A673 (cell line): ENCODE measurements around the gene ENPP1. TPM values are rescaled to one million over a fixed set of nuclear protein-coding genes. Genes with fewer than 3 reads are reported as not detected.

Experiments
- BruUV-seq: library from RNA; stranded (reverse); fragments of 400-500 nt; replicated peaks from 2 replicates; lab custom pipeline; 2021; lab: Mats Ljungman, UMichigan
- CTCF ChIA-PET: fragments of 300-600 bp; sonication (Branson Sonifier 250); formaldehyde crosslinking; loops from one replicate; lab custom pipeline; 2022; ENCODE audit warnings: antibody characterized with exemption; lab: Charles Lee
- POLR2A ChIA-PET: fragments of 300-600 bp; sonication (Branson Sonifier 250); formaldehyde crosslinking; loops from one replicate; lab custom pipeline; 2022; ENCODE audit warnings: antibody characterized with exemption; ENCODE audit not compliant: low non-redundant PET; lab: Charles Lee
- DNase-seq: peaks from one replicate; pipeline ENCODE4 v3.0.0-alpha.2; 2015; ENCODE audit warnings: low spot score
- H3K27ac ChIP-seq: fragments of 200-600 bp; sonication (generic); 2 replicates; pipeline ENCODE4 v1.5.1; 2016; ENCODE audit warnings: mixed run types, low read depth, mild to moderate bottlenecking, mixed read lengths, antibody characterized with exemption, low read length; ENCODE audit not compliant: poor library complexity, severe bottlenecking
- H3K27me3 ChIP-seq: fragments of 200-600 bp; sonication (generic); replicated peaks from 2 replicates; pipeline ENCODE4 v1.6.1; 2017; ENCODE audit warnings: mixed run types, low read depth, mild to moderate bottlenecking, mixed read lengths, antibody characterized with exemption, low read length; ENCODE audit not compliant: insufficient read depth, poor library complexity
- H3K36me3 ChIP-seq: fragments of 200-600 bp; sonication (generic); 2 replicates; pipeline ENCODE4 v1.6.1; 2016; ENCODE audit warnings: mixed run types, mild to moderate bottlenecking, mixed read lengths, antibody characterized with exemption, low read length; ENCODE audit not compliant: insufficient read depth, poor library complexity, severe bottlenecking
- H3K4me1 ChIP-seq: fragments of 200-600 bp; sonication (generic); 2 replicates; pipeline ENCODE4 v1.6.1; 2017; ENCODE audit warnings: mixed run types, mild to moderate bottlenecking, mixed read lengths, antibody characterized with exemption, low read length; ENCODE audit not compliant: insufficient read depth, poor library complexity, severe bottlenecking
- H3K4me3 ChIP-seq: fragments of 200-600 bp; sonication (generic); 2 replicates; pipeline ENCODE4 v1.5.1; 2016; ENCODE audit warnings: low read depth, mixed run types, mild to moderate bottlenecking, mixed read lengths, low read length; ENCODE audit not compliant: poor library complexity, severe bottlenecking
- H3K9me3 ChIP-seq: fragments of 200-600 bp; sonication (generic); 2 replicates; pipeline ENCODE4 v1.6.1; 2016; ENCODE audit warnings: mixed run types, low read depth, mild to moderate bottlenecking, mixed read lengths, antibody characterized with exemption, low read length; ENCODE audit not compliant: poor library complexity, severe bottlenecking
- CTCF ChIP-seq: fragments of 300-800, 200-600 bp; sonication (generic); conservative IDR thresholded peaks from 2 replicates; pipeline ENCODE4 v1.5.1; 2017; ENCODE audit warnings: low read depth, mild to moderate bottlenecking, antibody characterized with exemption, low read length, moderate library complexity, mixed read lengths
- EZH2 ChIP-seq: fragments of 200-600 bp; sonication (generic); IDR thresholded peaks from 2 replicates; pipeline ENCODE4 v1.6.1; 2017; ENCODE audit warnings: borderline replicate concordance, low read depth, mild to moderate bottlenecking, mixed read lengths, antibody characterized with exemption, low read length; ENCODE audit not compliant: poor library complexity, severe bottlenecking
- intact Hi-C: fragments of 100-400 bp; cut with micrococcal nuclease; formaldehyde crosslinking; loops from one replicate; pipeline ENCODE4 v1.10.0; 2022; ENCODE audit not compliant: unreplicated experiment
- total RNA-seq: library from RNA; stranded (reverse); gene quantifications from 2 replicates; pipeline ENCODE4 v1.2.3, GENCODE V29; 2021

Gene ENPP1
- total RNA-seq, 1 experiment from 2014 or later: 19.5 TPM

- ChIA-PET POLR2A (no interaction called here), CTCF (no interaction called here)
- no peaks in the 10 kb centered on the region for H3K4me1 ChIP-seq
- no peak for DNase-seq
- BruUV-seq: no TSS peak
- H3K36me3 ChIP-seq: no peaks in the 10 kb centered on the region
- no peak overlapping the region for H3K4me3 ChIP-seq
- H3K27ac ChIP-seq: no peak overlapping the region
- intact Hi-C loops: no loop called here
- H3K9me3 ChIP-seq: no peaks in the 10 kb centered on the region
- TF ChIP-seq CTCF (no peak), EZH2 (no peak)
- H3K27me3 ChIP-seq: no peaks in the 10 kb centered on the region
Measured at GRCh38 chr6:131840936-131841583, 33.2 kb downstream of the ENPP1 start.

- DNase-seq: no peak
- no peaks in the 10 kb centered on the region for H3K36me3 ChIP-seq
- POLR2A ChIA-PET: no interaction called here
- H3K27me3 ChIP-seq: no peaks in the 10 kb centered on the region
- CTCF ChIA-PET: no interaction called here
- H3K4me1 ChIP-seq: no peaks in the 10 kb centered on the region
- intact Hi-C loops: no loop called here
- no peak for TF ChIP-seq CTCF
- no peak overlapping the region for H3K4me3 ChIP-seq
- no peaks in the 10 kb centered on the region for H3K9me3 ChIP-seq
- no peak overlapping the region for H3K27ac ChIP-seq
- no TSS peak for BruUV-seq
Measured at GRCh38 chr6:131843768-131844167, 35.9 kb downstream of the ENPP1 start.

- Histone ChIP-seq H3K4me3 (no peak overlapping the region), H3K9me3 (no peaks in the 10 kb centered on the region), H3K36me3 (no peaks in the 10 kb centered on the region), H3K4me1 (no peaks in the 10 kb centered on the region), H3K27ac (no peak overlapping the region), H3K27me3 (no peaks in the 10 kb centered on the region)
- no TSS peak for BruUV-seq
- CTCF ChIA-PET: no interaction called here
- no peak for DNase-seq
- POLR2A ChIA-PET: interaction anchor here (0.5 kb wide), 1 partner anchor 154 kb away, joined by 3 read pairs; no protein-coding TSS in a partner anchor
- intact Hi-C loops: no loop called here
- TF ChIP-seq EZH2 (no peak), CTCF (no peak)
Measured at GRCh38 chr6:131844243-131844841, 36.5 kb downstream of the ENPP1 start.
